Stimulated activated CD4-positive, alpha-beta T cell treated with anti-CD3 and anti-CD28 coated beads, TNF-alpha, amount 100 ng/mL, for 4 hours (primary cell): Measurements from ENCODE around the gene FCHO1.

Source experiments
- DNase-seq, 3 experiments: peaks; one replicate each; pipeline ENCODE4 v3.0.0-alpha.2; 2020; ENCODE audit warnings: low read depth in 3 of 3

Gene FCHO1, protein sequence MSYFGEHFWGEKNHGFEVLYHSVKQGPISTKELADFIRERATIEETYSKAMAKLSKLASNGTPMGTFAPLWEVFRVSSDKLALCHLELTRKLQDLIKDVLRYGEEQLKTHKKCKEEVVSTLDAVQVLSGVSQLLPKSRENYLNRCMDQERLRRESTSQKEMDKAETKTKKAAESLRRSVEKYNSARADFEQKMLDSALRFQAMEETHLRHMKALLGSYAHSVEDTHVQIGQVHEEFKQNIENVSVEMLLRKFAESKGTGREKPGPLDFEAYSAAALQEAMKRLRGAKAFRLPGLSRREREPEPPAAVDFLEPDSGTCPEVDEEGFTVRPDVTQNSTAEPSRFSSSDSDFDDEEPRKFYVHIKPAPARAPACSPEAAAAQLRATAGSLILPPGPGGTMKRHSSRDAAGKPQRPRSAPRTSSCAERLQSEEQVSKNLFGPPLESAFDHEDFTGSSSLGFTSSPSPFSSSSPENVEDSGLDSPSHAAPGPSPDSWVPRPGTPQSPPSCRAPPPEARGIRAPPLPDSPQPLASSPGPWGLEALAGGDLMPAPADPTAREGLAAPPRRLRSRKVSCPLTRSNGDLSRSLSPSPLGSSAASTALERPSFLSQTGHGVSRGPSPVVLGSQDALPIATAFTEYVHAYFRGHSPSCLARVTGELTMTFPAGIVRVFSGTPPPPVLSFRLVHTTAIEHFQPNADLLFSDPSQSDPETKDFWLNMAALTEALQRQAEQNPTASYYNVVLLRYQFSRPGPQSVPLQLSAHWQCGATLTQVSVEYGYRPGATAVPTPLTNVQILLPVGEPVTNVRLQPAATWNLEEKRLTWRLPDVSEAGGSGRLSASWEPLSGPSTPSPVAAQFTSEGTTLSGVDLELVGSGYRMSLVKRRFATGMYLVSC

DNA sequence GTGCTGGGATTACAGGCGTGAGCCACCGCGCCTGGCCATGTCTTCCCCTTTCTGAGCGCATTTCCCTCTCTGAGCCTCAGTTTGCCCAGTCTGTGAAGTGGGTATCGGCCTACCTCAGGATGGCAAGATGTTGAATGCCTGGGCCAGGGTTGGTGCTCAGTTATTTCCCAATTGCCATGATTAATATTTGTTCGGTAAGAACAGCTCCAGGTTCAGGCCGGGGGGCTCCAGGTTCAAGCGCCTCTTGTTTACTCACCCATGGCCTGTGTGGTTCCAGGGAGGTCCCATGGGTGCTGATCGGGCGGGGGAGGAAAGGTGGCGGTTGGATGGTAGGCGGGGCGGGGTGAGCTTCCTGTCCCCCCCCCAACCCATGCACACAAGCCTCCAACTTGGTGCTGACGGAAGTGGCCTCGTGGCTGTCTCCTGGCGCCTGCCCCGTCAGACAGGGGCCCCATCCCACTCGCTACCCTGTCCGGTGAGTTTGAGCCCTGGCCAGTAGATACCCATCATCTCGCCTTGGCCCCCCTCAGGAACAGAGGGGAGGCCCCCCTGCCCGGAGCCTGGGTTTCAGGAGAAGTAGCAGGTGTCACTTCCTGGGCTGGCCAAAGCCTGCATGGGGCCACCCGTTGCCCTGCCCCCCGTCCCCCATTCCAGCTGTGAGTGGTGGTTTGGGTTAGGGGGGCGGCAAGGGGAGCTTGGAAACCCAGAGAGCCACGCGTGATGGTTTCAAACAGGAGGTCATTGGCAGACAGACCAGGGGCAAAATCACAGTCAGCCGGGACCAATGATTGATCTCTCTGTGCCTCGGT lies at the start of gene FCHO1:
FCHO1 (plus strand) TSS at position 375 of the 809 bp plus-strand sequence. CDS start 3,688 bp downstream, outside the sequence.
- peak; percentile 64 to 81 (median 78) for DNase-seq

DNA sequence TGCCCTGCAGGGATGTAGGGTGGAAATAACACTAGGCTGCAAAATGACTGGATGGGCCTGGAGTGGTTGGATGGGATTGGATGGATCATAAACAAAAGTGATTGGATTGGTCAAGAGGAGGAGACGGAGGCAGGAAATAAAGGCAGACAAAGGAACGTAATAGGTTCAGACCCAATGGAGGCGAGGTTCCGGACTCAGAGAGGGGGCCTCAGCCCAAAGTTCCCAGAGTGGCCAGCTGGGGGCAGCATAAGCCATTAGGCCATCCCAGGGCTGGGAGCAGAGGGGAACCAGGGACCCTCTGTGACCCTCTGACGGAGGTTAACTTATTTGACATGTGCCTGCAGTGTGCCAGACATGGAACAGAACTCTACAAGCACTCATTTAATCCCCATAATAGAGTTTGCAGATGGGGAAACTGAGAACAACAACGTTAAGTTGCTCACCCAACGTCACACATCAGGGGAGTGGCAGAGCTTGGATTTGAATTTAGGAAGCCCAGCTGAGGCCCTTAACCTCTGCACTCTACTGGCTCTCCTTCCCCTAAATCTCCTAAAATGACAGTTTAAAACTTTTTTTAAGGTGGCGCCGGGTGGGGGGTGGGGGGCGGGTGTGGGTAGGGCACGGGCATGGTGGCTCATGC lies 47.3 kb upstream of the FCHO1 start:
- peak; percentile 50 to 56 (median 53) for DNase-seq

DNA sequence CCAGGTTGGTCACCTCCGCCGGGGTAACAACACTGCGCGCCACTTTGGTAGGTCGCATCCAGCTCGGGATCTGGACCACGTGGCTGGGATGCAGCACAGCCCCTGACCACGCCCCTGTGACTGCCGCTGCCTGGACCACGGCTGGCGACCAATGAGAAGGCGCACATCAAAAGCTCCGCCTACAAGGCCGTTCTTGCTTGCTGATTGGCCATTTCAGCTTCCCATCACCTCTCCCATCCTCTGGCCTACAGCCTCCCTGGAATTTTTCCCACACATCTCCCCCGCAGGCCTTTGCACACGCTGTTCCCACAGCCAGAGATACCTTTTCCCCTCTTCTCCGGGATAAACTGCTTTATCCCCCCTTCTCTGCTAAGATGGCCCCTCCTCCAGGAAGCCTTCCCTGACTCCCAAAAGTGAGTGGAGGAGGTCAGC lies 44.5 kb upstream of the FCHO1 start:
- DNase-seq, result no peak

DNA sequence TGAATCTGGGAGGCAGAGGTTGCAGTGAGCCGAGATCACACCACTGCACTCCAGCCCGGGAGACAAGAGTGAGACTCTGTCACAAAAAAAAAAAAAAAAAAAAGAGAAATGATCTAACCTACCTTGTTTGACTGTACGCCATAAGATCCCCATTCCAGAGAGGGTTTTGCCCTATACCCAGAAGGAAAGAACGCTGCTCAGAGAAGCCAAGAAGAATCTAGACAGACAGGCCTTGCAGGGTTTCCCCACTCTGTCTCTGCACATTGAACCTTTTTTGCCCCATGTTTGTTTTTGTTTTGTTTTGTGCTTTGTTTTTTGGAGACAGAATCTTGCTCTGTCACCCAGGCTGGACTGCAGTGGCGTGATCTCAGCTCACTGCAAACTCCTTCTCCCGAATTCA lies 39.4 kb upstream of the FCHO1 start:
- DNase-seq, result no peak

DNA sequence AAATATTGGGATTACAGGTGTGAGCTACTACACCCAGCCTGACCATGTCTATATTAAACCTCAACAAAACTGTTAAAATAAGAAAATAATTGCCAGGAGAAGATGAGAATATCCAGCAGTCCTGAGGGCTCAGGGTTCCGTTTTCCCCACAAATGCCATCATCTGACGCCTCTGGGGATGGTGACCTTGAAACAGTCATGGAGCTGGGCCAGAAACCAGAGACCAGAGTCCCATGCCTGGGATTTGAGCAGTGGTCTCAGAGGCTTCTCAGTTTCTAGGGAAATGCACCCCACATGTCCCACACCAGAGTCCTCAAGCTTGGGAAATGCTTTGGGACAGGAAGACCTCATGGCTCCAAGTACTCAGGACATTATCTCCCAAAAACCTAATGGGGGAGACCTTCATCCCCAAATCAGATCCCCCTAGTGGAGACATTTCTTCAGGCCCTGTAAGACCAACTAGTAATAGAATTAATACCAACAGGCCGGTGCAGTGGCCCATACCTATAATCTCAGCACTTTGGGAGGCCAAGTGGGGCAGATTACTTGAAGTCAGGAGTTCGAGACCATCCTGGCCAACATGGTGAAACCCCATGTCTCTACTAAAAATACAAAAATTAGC lies 34.9 kb upstream of the FCHO1 start:
- DNase-seq, result no peak

DNA sequence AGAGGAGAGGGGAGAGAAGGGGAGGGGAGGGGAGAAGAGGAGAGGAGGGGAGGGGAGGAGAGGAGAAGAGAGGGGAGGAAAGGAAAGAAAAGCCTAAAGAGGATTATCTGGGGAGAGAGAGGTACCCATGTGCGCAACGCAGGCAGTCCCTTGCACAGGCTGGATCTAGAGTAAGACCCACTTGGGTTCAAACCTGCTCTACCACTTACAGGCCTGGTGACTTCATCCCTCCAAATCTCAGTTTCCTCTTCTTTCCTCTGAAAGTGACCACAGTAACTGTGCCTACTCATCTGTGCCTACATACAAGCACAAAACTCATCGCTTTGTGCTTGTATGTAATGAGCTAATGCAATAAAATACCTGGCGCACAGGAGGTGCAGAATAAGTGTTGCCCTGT lies 32.7 kb upstream of the FCHO1 start:
- no peak for DNase-seq

DNA sequence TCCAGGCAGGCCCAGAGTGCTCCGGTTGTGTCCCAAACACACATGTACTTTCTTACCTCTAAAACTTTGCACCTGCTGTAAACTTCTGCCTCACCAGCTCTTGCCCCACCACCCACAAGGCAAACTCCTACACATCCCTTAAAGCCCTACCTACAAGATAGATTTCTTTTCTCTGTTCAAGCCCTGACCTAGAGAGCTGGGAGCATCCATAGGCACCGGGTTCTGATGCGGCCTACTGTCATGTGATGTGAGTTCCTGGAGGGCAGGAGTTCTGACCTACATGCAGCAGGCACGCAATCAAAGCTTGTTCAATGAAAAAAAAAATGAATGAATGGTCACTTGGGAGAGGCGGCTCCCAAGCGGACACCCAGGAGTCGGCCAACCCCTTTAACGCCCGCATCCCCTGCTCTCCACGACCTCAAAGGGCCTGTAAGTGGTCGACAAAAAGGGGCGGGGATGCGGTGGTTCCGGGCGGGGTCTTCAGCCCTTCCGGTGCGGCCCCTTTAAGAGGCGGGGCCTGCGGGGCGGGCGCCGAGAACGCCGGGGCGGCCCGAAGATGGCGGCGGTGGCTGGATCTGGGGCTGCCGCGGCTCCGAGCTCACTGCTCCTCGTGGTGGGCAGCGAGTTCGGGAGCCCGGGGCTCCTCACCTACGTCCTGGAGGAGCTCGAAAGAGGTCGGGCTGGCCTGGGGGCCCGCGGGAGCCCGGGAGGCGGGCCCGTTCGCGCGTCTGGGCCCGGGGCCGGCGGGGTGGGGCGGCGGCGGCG lies 32.1 kb upstream of the FCHO1 start, which contains the start of gene MAP1S:
MAP1S (plus strand) TSS at position 534 of the 765 bp plus-strand sequence; CDS start at position 557, 23 bp downstream.
- peak; percentile 31 to 60 (median 44) for DNase-seq

DNA sequence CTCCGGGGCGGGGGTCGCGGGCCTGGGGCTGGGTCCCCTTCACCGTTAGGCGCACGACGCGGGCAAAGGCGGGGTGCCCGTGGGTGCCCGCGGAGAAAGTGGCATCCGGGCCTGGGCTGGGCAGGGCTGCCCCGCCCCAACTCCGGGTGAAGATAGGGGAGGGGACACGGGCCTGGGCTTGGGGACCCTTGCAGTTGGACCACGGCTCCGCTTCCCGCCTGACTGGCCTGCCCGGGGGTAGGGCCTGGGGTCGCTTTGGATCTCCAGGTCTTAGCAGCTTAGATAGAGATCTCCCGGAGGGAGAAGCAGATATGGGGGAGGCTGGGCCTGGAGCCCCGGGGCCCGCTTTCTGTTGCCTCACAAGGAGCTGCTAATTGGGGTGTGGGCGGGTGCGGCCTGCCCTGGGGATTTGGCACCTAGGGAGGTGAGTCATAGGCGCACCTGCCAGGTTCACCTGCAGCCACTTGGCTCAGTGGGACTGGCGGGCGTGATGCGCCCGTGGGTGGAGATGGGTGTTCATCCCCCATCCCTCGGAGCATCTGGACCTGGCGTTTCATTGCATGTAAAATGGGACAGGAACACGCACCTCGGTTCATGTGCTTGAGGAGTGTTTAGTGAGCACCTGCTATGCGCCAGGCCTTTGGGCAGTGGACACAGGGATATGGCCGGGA lies 31.4 kb upstream of the FCHO1 start:
- peak; percentile 29 to 47 (median 42) for DNase-seq

DNA sequence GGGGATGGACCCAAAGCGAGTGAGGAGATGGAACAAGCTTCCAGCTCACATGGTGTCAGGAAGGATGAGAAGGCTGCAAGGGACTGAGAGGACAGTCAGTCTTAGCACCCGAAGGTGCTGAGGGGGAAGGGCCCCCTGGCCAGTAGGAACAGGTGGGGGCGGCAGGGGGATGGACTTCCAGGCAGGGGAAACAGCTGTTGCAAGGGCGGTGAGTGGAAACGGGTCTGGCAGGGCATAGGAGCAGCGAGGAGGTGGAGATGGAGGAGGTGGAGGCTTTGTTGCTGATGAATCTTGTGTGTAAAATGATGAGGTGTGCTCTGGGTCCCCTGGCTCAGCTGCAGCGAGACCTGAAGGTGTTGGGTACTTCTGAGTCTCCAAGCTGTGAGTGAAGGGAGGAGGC lies 30.8 kb upstream of the FCHO1 start:
- no peak for DNase-seq

DNA sequence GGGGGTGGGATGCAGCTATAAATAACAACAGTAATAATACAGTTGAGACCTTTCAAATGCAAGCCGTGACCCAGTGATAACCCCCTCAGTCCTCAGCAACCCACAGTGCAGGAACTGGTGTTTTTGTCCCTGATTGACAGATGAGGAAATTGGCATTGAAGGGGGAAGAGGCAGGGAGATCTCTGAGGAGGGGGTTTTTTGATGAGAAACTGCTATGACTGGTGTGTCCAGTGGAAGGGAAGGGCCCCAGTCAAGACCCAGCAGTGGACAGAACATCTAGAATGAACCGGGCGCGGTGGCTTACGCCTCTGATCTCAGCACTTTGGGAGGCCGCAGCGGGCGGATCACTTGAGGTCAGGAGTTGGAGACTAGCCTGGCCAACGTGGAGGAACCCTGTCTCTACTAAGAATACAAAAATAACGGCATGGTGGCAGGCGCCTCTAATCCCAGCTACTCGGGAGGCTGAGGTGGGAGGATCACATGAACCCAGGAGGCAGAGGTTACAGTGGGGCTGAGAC lies 30.1 kb upstream of the FCHO1 start:
- no peak for DNase-seq

DNA sequence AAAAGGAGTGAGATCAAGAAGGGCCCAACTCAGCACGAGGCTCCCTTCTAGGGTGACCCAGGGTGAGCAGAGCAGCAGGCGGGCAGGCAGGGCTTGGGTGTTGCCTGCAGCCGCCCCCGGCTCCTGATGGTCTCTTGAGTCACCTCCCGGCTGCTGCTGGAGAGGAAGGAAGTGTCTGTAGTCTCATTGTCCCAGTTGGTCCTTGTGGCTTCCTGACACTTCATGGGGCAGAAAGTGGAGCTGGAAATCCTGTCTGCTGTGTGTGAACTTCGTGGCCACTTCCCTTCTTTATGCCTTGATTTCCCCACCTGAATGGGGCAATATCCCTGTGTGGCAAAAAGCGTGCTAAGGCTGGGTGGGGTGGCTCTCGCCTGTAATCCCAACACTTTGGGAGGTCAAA lies 29.5 kb upstream of the FCHO1 start:
- DNase-seq, result no peak

DNA sequence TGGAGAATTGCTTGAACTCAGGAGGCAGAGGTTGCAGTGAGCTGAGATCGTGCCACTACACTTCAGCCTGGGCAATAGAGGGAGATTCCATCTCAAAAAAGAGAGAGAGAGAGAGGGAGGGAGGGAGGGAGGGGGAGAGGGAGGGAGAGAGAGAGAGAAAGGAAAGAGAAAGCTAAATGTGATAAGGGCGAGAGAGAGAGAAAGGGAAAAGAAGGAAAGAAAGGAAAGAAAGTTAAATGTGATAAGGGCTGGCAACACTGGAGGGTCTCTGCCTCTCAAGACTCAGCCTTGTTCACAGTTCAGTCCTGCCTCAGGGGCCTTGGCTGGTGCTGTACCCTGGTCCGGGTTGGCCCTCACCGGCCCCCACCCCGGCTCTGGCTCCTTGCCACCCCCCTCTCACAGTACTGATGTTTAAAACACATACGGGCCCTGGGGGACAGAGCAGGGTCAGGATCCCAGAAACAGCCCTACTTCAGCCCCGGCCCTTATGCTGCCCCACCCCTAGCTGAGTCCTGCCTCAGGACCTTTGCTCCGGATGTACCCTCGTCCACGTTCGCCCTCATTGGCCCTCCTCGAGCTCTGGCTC lies 28.5 kb upstream of the FCHO1 start:
- DNase-seq, result no peak

DNA sequence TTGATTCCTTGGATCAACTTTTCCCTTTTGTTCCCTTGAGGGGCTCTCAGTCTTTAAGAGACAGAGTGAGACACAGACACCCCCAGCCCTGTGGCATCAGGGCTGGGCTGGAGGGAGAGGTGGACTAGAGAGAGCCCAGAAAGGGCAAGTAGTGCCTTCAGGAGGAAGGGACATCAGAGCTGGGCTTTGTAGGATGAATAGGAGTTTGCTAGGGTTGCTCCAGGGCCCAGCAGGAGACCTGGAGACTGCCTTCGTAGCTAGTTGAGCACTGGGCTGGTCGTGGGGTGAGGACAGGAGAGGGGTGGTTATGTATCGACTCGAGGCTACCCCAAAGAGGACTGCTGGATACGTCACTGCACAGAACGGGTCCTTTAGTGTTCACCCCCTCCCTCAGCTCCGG lies 26.6 kb upstream of the FCHO1 start:
- no peak for DNase-seq

DNA sequence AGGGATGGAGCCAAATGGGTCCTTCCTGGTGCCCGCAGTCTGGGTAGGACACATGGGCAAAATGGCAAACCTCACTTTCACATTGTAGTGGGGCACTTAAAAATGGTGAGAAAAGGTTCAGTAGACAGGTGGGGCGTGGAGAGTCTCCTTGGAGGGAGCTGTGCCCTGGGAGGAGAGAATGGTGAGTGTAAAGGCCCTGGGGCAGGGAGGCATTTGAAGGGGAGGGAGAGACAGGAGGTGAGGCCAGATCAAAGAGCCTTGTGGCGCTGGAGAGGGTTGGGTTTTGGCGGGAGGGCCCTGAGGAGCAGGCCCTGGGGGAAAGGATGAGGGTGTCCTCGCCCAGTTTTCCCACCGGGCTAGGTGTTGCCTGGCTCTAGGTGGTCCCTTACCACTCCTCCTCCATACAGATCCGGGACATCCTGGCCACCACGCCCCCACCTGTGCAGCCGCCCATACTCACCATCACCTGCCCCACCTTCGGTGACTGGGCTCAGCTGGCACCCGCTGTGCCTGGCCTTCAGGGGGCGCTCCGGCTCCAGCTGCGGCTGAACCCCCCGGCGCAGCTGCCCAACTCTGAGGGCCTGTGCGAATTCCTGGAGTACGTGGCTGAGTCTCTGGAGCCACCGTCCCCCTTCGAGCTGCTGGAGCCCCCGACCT lies 25.7 kb upstream of the FCHO1 start:
- no peak for DNase-seq

DNA sequence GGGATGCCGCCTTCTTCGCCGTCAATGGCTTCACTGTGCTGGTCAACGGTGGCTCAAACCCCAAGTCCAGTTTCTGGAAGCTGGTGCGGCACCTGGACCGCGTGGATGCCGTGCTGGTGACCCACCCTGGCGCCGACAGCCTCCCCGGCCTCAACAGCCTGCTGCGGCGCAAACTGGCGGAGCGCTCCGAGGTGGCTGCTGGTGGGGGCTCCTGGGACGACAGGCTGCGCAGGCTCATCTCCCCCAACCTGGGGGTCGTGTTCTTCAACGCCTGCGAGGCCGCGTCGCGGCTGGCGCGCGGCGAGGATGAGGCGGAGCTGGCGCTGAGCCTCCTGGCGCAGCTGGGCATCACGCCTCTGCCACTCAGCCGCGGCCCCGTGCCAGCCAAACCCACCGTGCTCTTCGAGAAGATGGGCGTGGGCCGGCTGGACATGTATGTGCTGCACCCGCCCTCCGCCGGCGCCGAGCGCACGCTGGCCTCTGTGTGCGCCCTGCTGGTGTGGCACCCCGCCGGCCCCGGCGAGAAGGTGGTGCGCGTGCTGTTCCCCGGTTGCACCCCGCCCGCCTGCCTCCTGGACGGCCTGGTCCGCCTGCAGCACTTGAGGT lies 25.0 kb upstream of the FCHO1 start:
- DNase-seq, result no peak

DNA sequence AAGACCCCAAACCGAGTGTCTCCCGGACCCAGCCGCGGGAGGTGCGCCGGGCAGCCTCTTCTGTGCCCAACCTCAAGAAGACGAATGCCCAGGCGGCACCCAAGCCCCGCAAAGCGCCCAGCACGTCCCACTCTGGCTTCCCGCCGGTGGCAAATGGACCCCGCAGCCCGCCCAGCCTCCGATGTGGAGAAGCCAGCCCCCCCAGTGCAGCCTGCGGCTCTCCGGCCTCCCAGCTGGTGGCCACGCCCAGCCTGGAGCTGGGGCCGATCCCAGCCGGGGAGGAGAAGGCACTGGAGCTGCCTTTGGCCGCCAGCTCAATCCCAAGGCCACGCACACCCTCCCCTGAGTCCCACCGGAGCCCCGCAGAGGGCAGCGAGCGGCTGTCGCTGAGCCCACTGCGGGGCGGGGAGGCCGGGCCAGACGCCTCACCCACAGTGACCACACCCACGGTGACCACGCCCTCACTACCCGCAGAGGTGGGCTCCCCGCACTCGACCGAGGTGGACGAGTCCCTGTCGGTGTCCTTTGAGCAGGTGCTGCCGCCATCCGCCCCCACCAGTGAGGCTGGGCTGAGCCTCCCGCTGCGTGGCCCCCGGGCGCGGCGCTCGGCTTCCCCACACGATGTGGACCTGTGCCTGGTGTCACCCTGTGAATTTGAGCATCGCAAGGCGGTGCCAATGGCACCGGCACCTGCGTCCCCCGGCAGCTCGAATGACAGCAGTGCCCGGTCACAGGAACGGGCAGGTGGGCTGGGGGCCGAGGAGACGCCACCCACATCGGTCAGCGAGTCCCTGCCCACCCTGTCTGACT lies 24.1 kb upstream of the FCHO1 start:
- DNase-seq, result no peak

DNA sequence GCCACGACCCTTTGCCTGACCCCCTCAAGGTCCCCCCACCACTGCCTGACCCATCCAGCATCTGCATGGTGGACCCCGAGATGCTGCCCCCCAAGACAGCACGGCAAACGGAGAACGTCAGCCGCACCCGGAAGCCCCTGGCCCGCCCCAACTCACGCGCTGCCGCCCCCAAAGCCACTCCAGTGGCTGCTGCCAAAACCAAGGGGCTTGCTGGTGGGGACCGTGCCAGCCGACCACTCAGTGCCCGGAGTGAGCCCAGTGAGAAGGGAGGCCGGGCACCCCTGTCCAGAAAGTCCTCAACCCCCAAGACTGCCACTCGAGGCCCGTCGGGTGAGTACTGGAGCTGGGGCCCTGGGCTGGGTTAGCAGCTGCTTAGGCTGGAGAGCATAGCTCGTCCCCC lies 23.4 kb upstream of the FCHO1 start:
- DNase-seq, result no peak
